DND-41 (cell line): ENCODE data around the gene MAP2K2.

Source experiments
- ATAC-seq: fragments of 200-7000 bp; cut with Tn5 transposase; 3 replicates; pipeline ENCODE4 v1.9.1; 2021; ENCODE audit warnings: low read depth; ENCODE audit not compliant: insufficient read depth
- DNase-seq: peaks from one replicate; pipeline ENCODE4 v3.0.0-alpha.2; 2020
- H2AFZ ChIP-seq: 2 replicates; pipeline ENCODE4 v1.6.0; 2012; ENCODE audit warnings: low read depth, low read length
- H3K27ac ChIP-seq: 2 replicates; pipeline ENCODE4 v1.5.1; 2012; ENCODE audit warnings: low read length, inconsistent platforms
- H3K27me3 ChIP-seq: fragments of 200-600 bp; sonication (generic); 2 replicates; pipeline ENCODE4 v1.6.0; 2012; ENCODE audit warnings: low read length, mild to moderate bottlenecking, inconsistent platforms; ENCODE audit not compliant: insufficient read depth, poor library complexity
- H3K36me3 ChIP-seq: 2 replicates; pipeline ENCODE4 v1.5.1; 2012; ENCODE audit warnings: low read length, inconsistent platforms; ENCODE audit not compliant: insufficient read depth
- H3K4me1 ChIP-seq: 2 replicates; pipeline ENCODE4 v1.5.1; 2012; ENCODE audit warnings: mild to moderate bottlenecking, low read length; ENCODE audit not compliant: insufficient read depth
- H3K4me2 ChIP-seq: 2 replicates; pipeline ENCODE4 v1.6.0; 2012; ENCODE audit warnings: mild to moderate bottlenecking, moderate library complexity, low read length, inconsistent platforms; ENCODE audit not compliant: insufficient read depth
- H3K4me3 ChIP-seq, 2 experiments: fragments of 200-600 bp in 1 of 2; shearing (Covaris generic) in 1 of 2; 2 replicates each; pipeline ENCODE4 v1.5.1; 2012 to 2016; ENCODE audit warnings: inconsistent platforms in 2 of 2, low read length in 2 of 2, mild to moderate bottlenecking in 2 of 2, low read depth in 1 of 2, moderate library complexity in 1 of 2
- H3K79me2 ChIP-seq: 2 replicates; pipeline ENCODE4 v1.6.0; 2012; ENCODE audit warnings: low read length, inconsistent platforms; ENCODE audit not compliant: insufficient read depth
- H3K9ac ChIP-seq: 2 replicates; pipeline ENCODE4 v1.6.0; 2012; ENCODE audit warnings: low read depth, mild to moderate bottlenecking, inconsistent platforms, low read length, moderate library complexity
- H3K9me3 ChIP-seq: 2 replicates; pipeline ENCODE4 v1.5.1; 2012; ENCODE audit warnings: low read length, moderate library complexity, mild to moderate bottlenecking, inconsistent platforms; ENCODE audit not compliant: insufficient read depth, severe bottlenecking
- H4K20me1 ChIP-seq: 2 replicates; pipeline ENCODE4 v1.6.0; 2012; ENCODE audit warnings: low read length; ENCODE audit not compliant: insufficient read depth
- CTCF ChIP-seq: IDR thresholded peaks from 2 replicates; pipeline ENCODE4 v1.5.1; 2012; ENCODE audit warnings: borderline replicate concordance, low read length, moderate library complexity, mild to moderate bottlenecking; ENCODE audit not compliant: poor library complexity, severe bottlenecking; ENCODE audit errors: extremely low read depth
- EZH2 ChIP-seq: IDR thresholded peaks from 3 replicates; pipeline ENCODE4 v1.6.1; 2012; ENCODE audit warnings: borderline replicate concordance, low read depth, mild to moderate bottlenecking, moderate library complexity, low read length, inconsistent platforms; ENCODE audit not compliant: severe bottlenecking

Gene MAP2K2

GRCh38 chr19:4059453-4059871, 64.5 kb downstream of the MAP2K2 start:
- no peaks in the 10 kb centered on the region for H3K9me3 ChIP-seq
- no peak overlapping the region for H3K27ac ChIP-seq
- TF ChIP-seq CTCF (no peak), EZH2 (no peak)
- DNase-seq (no peak), ATAC-seq (no peak)
- H4K20me1 ChIP-seq = peaks cover 91% of the 10 kb centered on the region
- no peak overlapping the region for H3K9ac ChIP-seq
- H3K79me2 ChIP-seq = peaks cover 99% of the 10 kb centered on the region
- no peak overlapping the region for H3K4me2 ChIP-seq
- H2AFZ ChIP-seq = no peak overlapping the region
- peaks cover 21% of the 10 kb centered on the region for H3K4me1 ChIP-seq
- peaks cover 62% of the 10 kb centered on the region for H3K36me3 ChIP-seq
- no peaks in the 10 kb centered on the region for H3K27me3 ChIP-seq
- H3K4me3 ChIP-seq = no peak overlapping the region

GRCh38 chr19:4058693-4059452, 65.0 kb downstream of the MAP2K2 start:
- no peak overlapping the region for H3K9ac ChIP-seq
- peak; percentile 4 for DNase-seq
- peaks cover 15% of the 10 kb centered on the region for H3K4me1 ChIP-seq
- H3K36me3 ChIP-seq = peaks cover 62% of the 10 kb centered on the region
- peak; percentile 13; the same call in 1 of the 3 replicates for ATAC-seq
- no peaks in the 10 kb centered on the region for H3K9me3 ChIP-seq
- no peak overlapping the region for H3K4me2 ChIP-seq
- H3K79me2 ChIP-seq = peaks cover 99% of the 10 kb centered on the region
- no peaks in the 10 kb centered on the region for H3K27me3 ChIP-seq
- no peak overlapping the region for H3K4me3 ChIP-seq
- no peak overlapping the region for H2AFZ ChIP-seq
- H3K27ac ChIP-seq = no peak overlapping the region
- H4K20me1 ChIP-seq = peaks cover 91% of the 10 kb centered on the region
- no peak for TF ChIP-seq CTCF
- no peak for TF ChIP-seq EZH2

- H3K4me1 ChIP-seq = peaks cover 8% of the 10 kb centered on the region
- H3K27me3 ChIP-seq = no peaks in the 10 kb centered on the region
- peaks cover 99% of the 10 kb centered on the region for H3K79me2 ChIP-seq
- ATAC-seq = no peak
- H3K9me3 ChIP-seq = no peaks in the 10 kb centered on the region
- no peak overlapping the region for H3K4me3 ChIP-seq
- peak; percentile 4 for DNase-seq
- H3K27ac ChIP-seq = no peak overlapping the region
- no peak overlapping the region for H3K9ac ChIP-seq
- no peak overlapping the region for H2AFZ ChIP-seq
- H4K20me1 ChIP-seq = peaks cover 91% of the 10 kb centered on the region
- TF ChIP-seq CTCF (no peak), EZH2 (no peak)
- no peak overlapping the region for H3K4me2 ChIP-seq
- H3K36me3 ChIP-seq = peaks cover 62% of the 10 kb centered on the region
Measured at GRCh38 chr19:4057931-4058692, 65.8 kb downstream of the MAP2K2 start.
